ENCODE measurements around the gene GIMAP5.

The GIMAP5 gene

GRCh38 chr7:150736864-150737263, 354 bp upstream of the GIMAP5 start:
- H3K9me2 ChIP-seq (ENCODE audit: low read depth, low read length): no peaks in the 10 kb centered on the region
- H2AFZ ChIP-seq (ENCODE audit: low read length): no peak overlapping the region
- no peak overlapping the region for H3K27ac ChIP-seq (ENCODE audit: low read depth, low read length, poor library complexity, severe bottlenecking)
- no peaks in the 10 kb centered on the region for H3F3A ChIP-seq (ENCODE audit: insufficient read depth, low read length)
- H3K4me3 ChIP-seq (ENCODE audit: low read depth, low read length, poor library complexity, severe bottlenecking): no peak overlapping the region
- H3K27me3 ChIP-seq (ENCODE audit: insufficient read depth, low read length): no peaks in the 10 kb centered on the region
- H4K20me1 ChIP-seq (ENCODE audit: insufficient read depth, low read length): no peaks in the 10 kb centered on the region
- TF ChIP-seq EZH2 (IDR thresholded peaks at IDR 0.05; ENCODE audit: borderline replicate concordance, low read length): no peak
- no peak for TF ChIP-seq CTCF (IDR thresholded peaks at IDR 0.05; ENCODE audit: low read length)
- no peak overlapping the region for H3K4me2 ChIP-seq (ENCODE audit: low read length)
- no peaks in the 10 kb centered on the region for H3K36me3 ChIP-seq (ENCODE audit: insufficient read depth, low read length)
- H3K79me2 ChIP-seq (ENCODE audit: insufficient read depth, low read length): no peaks in the 10 kb centered on the region
- H3K9ac ChIP-seq (ENCODE audit: low read length): no peak overlapping the region
- H3K4me1 ChIP-seq (ENCODE audit: insufficient read depth, low read length, severe bottlenecking): no peaks in the 10 kb centered on the region
- H3K9me3 ChIP-seq (ENCODE audit: low read length): no peaks in the 10 kb centered on the region

- H3K4me3 ChIP-seq (ENCODE audit: low read depth, low read length, poor library complexity, severe bottlenecking): no peak overlapping the region
- no peak overlapping the region for H3K9ac ChIP-seq (ENCODE audit: low read length)
These were observed 874 bp downstream of the GIMAP5 start for GRCh38 chr7:150738092-150738491.

GRCh38 chr7:150738591-150739001, 1.4 kb downstream of the GIMAP5 start:
- H3K4me2 ChIP-seq (ENCODE audit: low read length): no peak overlapping the region
- H4K20me1 ChIP-seq (ENCODE audit: insufficient read depth, low read length): no peaks in the 10 kb centered on the region
- no peaks in the 10 kb centered on the region for H3K79me2 ChIP-seq (ENCODE audit: insufficient read depth, low read length)
- no peaks in the 10 kb centered on the region for H3F3A ChIP-seq (ENCODE audit: insufficient read depth, low read length)
- no peak overlapping the region for H3K4me3 ChIP-seq (ENCODE audit: low read depth, low read length, poor library complexity, severe bottlenecking)
- TF ChIP-seq EZH2 (IDR thresholded peaks at IDR 0.05; ENCODE audit: borderline replicate concordance, low read length) (no peak), CTCF (IDR thresholded peaks at IDR 0.05; ENCODE audit: low read length) (no peak)
- H3K27ac ChIP-seq (ENCODE audit: low read depth, low read length, poor library complexity, severe bottlenecking): no peak overlapping the region
- H3K9me3 ChIP-seq (ENCODE audit: low read length): no peaks in the 10 kb centered on the region
- H3K9ac ChIP-seq (ENCODE audit: low read length): no peak overlapping the region
- H2AFZ ChIP-seq (ENCODE audit: low read length): no peak overlapping the region
- no peaks in the 10 kb centered on the region for H3K9me2 ChIP-seq (ENCODE audit: low read depth, low read length)
- no peaks in the 10 kb centered on the region for H3K4me1 ChIP-seq (ENCODE audit: insufficient read depth, low read length, severe bottlenecking)
- no peaks in the 10 kb centered on the region for H3K27me3 ChIP-seq (ENCODE audit: insufficient read depth, low read length)
- H3K36me3 ChIP-seq (ENCODE audit: insufficient read depth, low read length): no peaks in the 10 kb centered on the region

More at GRCh38 chr7:150738092-150738491, 874 bp downstream of the GIMAP5 start:
- Histone ChIP-seq H2AFZ (ENCODE audit: low read length) (no peak overlapping the region), H3F3A (ENCODE audit: insufficient read depth, low read length) (no peaks in the 10 kb centered on the region), H3K9me2 (ENCODE audit: low read depth, low read length) (no peaks in the 10 kb centered on the region), H3K27ac (ENCODE audit: low read depth, low read length, poor library complexity, severe bottlenecking) (no peak overlapping the region), H4K20me1 (ENCODE audit: insufficient read depth, low read length) (no peaks in the 10 kb centered on the region), H3K4me1 (ENCODE audit: insufficient read depth, low read length, severe bottlenecking) (no peaks in the 10 kb centered on the region), H3K79me2 (ENCODE audit: insufficient read depth, low read length) (no peaks in the 10 kb centered on the region), H3K36me3 (ENCODE audit: insufficient read depth, low read length) (no peaks in the 10 kb centered on the region), H3K27me3 (ENCODE audit: insufficient read depth, low read length) (no peaks in the 10 kb centered on the region), H3K9me3 (ENCODE audit: low read length) (no peaks in the 10 kb centered on the region), H3K4me2 (ENCODE audit: low read length) (no peak overlapping the region)
- TF ChIP-seq CTCF (IDR thresholded peaks at IDR 0.05; ENCODE audit: low read length): no peak
- no peak for TF ChIP-seq EZH2 (IDR thresholded peaks at IDR 0.05; ENCODE audit: borderline replicate concordance, low read length)

All from OCI-LY1 (cell line).